CD4-positive, alpha-beta T cell treated with Interleukin-17A for 4 hours (primary cell): ENCODE measurements around the gene GAGE10.
"Not testable (repeated sequence)": the region's sequence is repeated elsewhere in the genome, so short reads cannot be mapped to it uniquely, and the experiment has no call there.

Experiments
- DNase-seq: peaks from one replicate; pipeline ENCODE4 v3.0.0-alpha.2; 2020; ENCODE audit warnings: mixed read lengths

Gene GAGE10

DNA sequence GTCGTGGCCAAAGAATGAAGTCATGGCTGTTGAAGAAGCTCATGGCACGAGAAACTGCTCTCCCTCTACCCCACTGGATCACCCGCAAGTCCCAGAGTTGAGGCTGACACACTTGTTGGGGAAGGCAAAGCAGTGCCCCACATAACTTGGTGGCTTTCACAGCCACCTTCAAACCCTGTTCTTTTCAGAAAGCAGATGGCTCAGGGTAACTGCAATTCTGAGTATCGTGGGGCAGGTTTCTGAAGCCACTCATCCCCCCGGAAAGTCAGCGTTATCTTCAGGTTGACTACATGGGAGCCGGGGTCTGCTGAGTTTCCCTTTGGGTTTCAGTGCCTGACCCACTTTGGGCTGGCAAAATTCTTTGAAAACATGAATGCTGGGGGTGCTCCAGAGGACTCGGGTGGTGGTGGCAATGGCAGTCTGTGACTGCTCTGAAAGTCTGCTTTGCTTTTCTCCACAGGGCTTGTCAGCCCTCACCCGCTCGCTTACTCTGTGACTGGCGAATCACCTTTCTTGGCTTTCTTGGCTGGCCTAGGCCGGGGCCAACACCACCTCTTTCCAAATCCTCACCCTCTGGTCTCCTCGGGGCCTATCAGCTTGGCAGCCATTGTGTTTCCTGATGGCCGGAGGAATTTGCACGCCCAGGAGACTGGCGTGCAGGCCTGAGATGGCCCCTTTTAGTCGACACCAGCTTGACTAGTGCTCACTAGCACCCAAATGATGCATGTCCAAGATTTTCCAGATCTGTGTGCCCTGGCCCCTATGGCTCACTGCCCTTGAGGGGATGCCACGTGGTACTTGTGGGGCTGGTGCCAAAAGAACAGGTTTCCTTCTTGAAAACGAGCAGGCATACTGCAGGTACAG, 26.5 kb upstream of the GAGE10 start:
- DNase-seq, result no peak

GRCh38 chrX:49277535-49277830, 26.0 kb upstream of the GAGE10 start:
- DNase-seq, result no peak

DNA sequence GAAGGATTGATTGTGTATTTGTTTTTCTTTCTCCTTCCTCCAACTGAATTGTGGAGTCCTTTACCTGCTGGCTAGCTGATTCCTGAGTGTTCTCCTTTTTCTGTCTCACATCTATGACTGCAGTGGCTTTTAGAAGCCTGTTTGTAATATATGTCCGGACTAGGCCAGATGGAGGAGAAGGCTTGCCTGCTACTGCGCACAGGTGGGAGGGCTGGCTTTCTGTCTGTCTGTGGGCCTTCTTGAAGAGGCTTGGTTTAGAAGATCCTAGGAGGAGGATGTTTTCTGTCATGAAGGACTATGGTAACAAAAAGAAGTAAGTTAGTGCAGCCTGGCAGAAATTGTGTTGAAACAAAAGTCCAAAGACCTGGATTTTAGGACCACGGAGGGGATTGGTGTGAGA, 25.4 kb upstream of the GAGE10 start:
- no peak for DNase-seq

- DNase-seq, result no peak
These were observed 20.8 kb upstream of the GAGE10 start for GRCh38 chrX:49282647-49283011.

GRCh38 chrX:49284212-49284611, 19.2 kb upstream of the GAGE10 start:
- no peak for DNase-seq

GRCh38 chrX:49286136-49286535, 17.3 kb upstream of the GAGE10 start:
- DNase-seq, result no peak

DNA sequence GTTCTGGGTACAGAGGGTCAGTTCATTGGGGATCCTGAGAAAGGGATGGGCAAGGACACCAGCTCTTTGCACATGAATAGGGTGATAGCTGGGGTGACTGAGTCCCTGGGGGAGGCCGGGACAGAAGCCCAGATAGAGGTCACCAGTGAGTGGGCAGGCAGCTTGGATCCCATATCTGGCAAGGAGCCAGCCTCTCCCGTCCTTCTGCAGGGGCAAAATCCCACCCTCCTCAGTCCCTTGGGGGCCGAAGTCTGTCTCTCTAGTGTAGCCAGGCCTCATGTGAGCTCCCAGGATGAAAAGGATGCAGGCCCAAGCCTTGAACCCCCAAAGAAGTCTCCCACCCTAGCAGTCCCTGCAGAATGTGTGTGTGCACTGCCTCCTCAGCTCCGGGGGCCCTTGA, 16.9 kb upstream of the GAGE10 start:
- no peak for DNase-seq

DNA sequence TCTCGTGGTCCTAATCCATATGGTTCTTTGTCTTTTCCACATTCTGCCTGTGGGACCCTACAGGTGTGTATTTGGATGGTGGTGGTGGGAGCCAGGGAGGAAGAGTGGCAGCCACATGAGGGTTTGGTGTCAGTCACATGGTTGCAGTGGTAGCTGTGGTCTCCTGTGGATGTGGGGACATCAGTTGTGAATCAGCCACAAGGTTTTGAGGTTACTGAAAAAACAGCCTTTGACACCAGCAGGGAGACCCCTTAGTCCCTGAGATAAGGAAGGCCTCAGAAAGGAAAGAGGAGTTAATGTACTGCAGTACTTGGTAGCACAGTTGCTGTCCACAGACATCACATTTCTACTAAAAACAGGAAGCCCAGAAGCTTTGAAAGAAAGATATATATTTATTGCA, 15.8 kb upstream of the GAGE10 start:
- DNase-seq, result no peak

GRCh38 chrX:49290215-49290614, 13.2 kb upstream of the GAGE10 start:
- no peak for DNase-seq

- DNase-seq, result peak; percentile 81
These were observed 11.7 kb upstream of the GAGE10 start for GRCh38 chrX:49291615-49292337.

DNA sequence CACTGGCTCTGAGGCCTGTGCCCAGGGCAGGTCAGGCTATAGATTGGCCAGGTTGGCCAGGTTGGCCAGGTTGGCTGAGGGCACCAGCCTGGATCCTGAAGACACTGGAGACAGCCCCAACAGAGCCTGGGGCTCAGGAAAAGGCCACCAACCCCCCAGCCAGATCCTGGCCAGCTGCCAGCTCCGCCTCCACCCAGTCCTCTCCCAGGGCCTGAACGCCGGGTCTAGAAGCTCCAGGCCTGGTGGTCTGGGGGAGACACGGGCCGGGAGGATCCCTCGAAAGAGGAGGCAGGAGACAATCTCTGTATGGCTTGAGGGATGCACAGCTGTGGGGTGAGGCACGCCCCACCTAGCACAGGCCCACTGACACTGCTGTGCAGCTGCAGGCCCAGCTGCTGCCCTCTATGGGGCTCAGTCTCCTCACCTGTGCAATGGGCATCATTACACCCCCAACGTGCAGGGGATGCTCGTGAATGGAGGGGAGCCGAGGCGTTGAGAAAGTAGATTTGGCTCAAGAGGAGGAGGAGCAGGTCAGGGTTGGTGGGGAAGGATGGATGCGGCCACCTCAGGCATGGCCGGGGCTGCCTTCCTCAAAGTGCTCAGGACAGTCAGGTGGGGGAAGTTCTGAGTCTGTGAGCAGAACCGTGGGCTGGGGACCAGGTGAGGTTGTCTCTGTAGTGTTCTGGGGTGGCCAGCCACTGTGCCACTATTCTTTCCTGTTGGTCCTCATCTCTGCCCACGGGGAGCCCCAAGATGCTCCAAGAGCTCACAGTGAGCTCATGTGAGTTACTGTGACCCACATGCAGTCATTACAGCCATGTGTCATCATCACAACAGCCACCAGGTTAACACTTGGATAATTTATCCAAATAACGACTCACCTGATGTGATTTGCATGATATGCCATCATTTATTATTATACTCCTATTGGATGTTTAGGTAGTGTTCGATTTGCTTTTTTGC, 10.8 kb upstream of the GAGE10 start:
- no peak for DNase-seq

- not testable (repeated sequence) for DNase-seq
These were observed 4.2 kb upstream of the GAGE10 start for GRCh38 chrX:49299293-49299692.

GRCh38 chrX:49300703-49301102, 2.7 kb upstream of the GAGE10 start:
- no peak for DNase-seq

- DNase-seq, result not testable (repeated sequence)
These were observed 4.3 kb downstream of the GAGE10 start for GRCh38 chrX:49307775-49308174.

DNA sequence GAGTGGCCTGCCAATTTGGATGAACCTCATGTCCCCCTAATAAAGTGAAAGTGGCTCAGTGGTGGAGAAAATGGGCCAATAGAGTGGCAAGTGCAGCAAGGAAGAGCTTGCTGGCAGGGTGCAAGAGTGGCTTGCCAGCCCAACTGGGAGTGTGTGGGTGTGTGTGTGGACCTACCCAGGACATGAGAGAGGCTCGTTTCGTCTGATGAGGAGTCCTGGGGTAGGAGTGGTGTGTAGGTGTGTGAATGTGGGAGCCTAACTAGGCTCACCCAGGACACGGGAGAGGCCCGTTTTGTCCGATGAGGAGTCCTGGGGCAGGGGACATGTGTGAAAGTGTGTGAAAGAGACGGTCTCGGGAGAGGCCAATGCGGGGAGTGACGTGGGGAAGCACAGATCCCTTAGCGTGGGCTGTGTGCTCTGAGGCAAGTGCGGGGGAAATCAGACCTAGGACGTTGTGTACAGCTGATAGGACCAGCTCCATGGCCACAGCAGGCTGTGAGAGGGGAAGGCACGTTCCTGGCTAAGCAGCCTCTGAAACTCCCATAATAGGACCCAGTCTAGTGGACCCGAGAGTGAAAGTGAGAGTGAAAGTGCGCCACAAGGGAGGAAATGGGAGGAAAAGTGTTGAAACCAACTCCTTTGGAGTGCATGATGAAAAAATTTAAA, 5.3 kb downstream of the GAGE10 start:
- peak; percentile 48 for DNase-seq

GRCh38 chrX:49309401-49309981, 6.0 kb downstream of the GAGE10 start:
- DNase-seq, result peak; percentile 33

GRCh38 chrX:49310371-49310770, 6.9 kb downstream of the GAGE10 start:
- DNase-seq, result no peak

- no peak for DNase-seq
These were observed 8.7 kb downstream of the GAGE10 start for GRCh38 chrX:49312176-49312575.

DNA sequence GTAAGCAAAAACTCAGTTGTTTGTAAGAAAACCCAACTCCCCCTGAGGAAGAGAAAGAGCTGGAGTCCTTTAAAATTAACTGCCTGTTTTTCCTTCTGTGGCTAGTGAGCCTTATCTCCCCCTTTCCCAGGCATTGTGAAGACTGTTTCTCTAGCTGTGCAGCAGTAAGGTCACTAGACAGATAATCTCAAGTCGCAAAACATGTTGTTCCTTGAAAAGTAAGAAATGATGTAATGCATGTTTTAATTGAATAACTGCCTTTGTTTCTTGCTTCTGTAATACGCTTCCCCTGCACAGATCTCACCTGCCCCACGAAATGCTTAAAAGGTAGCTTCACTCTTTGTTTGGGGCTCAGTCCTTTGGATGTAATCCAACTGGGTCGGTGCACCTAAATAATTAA, 12.6 kb downstream of the GAGE10 start:
- no peak for DNase-seq

DNA sequence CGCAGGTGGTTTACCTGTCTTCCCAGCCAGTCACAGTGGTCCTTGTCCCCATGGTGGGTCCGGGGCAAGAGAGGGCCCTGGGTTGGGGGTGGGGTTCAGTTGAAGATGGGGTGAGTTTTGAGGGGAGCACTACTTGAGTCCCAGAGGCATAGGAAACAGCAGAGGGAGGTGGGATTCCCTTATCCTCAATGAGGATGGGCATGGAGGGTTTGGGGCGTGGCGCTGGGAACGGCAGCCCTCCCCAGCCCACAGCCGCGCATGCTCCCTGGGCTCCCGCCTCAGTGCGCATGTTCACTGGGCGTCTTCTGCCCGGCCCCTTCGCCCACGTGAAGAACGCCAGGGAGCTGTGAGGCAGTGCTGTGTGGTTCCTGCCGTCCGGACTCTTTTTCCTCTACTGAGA, 18.3 kb downstream of the GAGE10 start, which contains the start of gene GAGE12J:
GAGE12J (plus strand) TSS at position 301 of the 400 bp plus-strand sequence. CDS start 1,157 bp downstream, outside the sequence.
- not testable (repeated sequence) for DNase-seq

DNA sequence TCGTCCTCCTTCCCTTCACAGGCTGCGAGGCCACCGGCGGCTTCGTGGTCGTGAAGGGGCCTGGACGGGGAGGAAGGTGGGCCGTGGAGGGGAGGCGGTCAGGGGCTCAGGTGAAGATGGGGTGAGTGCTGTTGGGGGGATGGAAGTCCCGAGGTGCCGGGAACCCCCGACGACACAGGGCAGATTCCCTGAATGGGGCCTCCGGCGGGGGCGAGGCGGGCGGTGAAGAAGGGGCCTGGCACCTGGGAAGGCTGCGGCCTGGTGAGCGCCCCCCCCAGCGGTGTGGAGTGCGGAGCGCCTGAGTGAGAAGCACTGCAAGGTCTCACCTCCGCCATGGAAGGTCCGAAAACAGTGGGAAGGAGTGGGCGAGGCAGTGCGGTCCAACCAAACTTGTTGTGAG, 18.8 kb downstream of the GAGE10 start:
- not testable (repeated sequence) for DNase-seq

DNA sequence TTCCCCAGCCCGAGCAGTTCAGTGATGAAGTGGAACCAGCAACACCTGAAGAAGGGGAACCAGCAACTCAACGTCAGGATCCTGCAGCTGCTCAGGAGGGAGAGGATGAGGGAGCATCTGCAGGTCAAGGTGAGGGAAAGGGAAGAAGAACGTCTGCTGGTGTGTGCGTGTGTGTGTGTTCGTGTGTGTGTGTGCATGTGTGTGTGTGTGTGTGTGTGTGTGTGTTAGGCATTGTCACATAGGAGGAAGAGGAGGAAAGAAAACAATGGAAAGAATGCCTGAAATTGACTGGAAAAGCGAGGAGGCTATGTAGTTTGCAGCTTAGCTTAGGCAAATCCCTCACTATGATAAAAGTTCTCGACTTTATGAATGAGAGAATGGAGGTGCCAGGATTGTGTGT, 20.3 kb downstream of the GAGE10 start:
- not testable (repeated sequence) for DNase-seq
